ENCODE data around the gene FBLN5. TPM values are rescaled to one million over a fixed set of nuclear protein-coding genes. Genes with fewer than 3 reads are reported as not detected.

Gene FBLN5
- total and polyA plus RNA-seq, 8 donors, result 11.5 to 34.3 (median 22.0) TPM

GRCh38 chr14:91971188-91971778, 23.8 kb upstream of the FBLN5 start:
- H3K27me3 ChIP-seq, result no peaks in the 10 kb centered on the region
- no peak for FAIRE-seq
- no peaks in the 10 kb centered on the region for H3K9me3 ChIP-seq
- no peak for DNase-seq
- H3K4me1 ChIP-seq, result no peaks in the 10 kb centered on the region
- ATAC-seq, result no peak
- H3K27ac ChIP-seq, result no peak overlapping the region
- TF ChIP-seq CTCF (IDR thresholded peaks at IDR 0.05), result no peak
- WGBS, 2 donors, result 29 to 45% methylated on average over 2 of the region's 2 CpGs
- no peak overlapping the region for H3K4me3 ChIP-seq
- intact Hi-C loops (cut with DNase I), result no loop called here
- peaks cover 0 to 50% (median 17%) of the 10 kb centered on the region in 3 donors for H3K36me3 ChIP-seq

- Histone ChIP-seq H3K9me3 (no peaks in the 10 kb centered on the region), H3K4me1 (no peaks in the 10 kb centered on the region), H3K4me3 (no peak overlapping the region), H3K27ac (no peak overlapping the region), H3K27me3 (no peaks in the 10 kb centered on the region), H3K36me3 (peaks cover 0 to 36% (median 17%) of the 10 kb centered on the region in 3 donors)
- DNase-seq, result no peak
- intact Hi-C loops (cut with DNase I), result no loop called here
- TF ChIP-seq CTCF (IDR thresholded peaks at IDR 0.05), result no peak
- no peak for ATAC-seq
- WGBS, 2 donors, result 82 to 86% methylated on average over 6 of the region's 6 CpGs
- no peak for FAIRE-seq
Measured at GRCh38 chr14:91968280-91968679, 20.8 kb upstream of the FBLN5 start.

GRCh38 chr14:91964724-91965123, 17.2 kb upstream of the FBLN5 start:
- no peaks in the 10 kb centered on the region for H3K27me3 ChIP-seq
- H3K4me1 ChIP-seq, result no peaks in the 10 kb centered on the region
- ATAC-seq (peak in 2 of 4 donors; percentile 21 to 37), FAIRE-seq (no peak), DNase-seq (no peak)
- peaks cover 0 to 15% (median 4%) of the 10 kb centered on the region in 3 donors for H3K36me3 ChIP-seq
- H3K27ac ChIP-seq, result no peak overlapping the region
- H3K9me3 ChIP-seq, result no peaks in the 10 kb centered on the region
- TF ChIP-seq CTCF (IDR thresholded peaks at IDR 0.05), result no peak
- H3K4me3 ChIP-seq, result no peak overlapping the region
- intact Hi-C loops (cut with DNase I), result no loop called here
- 36 to 38% methylated on average over 4 of the region's 4 CpGs for WGBS, 2 donors

- intact Hi-C loops (cut with DNase I), result no loop called here
- H3K4me1 ChIP-seq, result no peaks in the 10 kb centered on the region
- H3K27ac ChIP-seq, result no peak overlapping the region
- H3K27me3 ChIP-seq, result no peaks in the 10 kb centered on the region
- ATAC-seq (no peak), DNase-seq (no peak), FAIRE-seq (no peak)
- H3K4me3 ChIP-seq, result no peak overlapping the region
- WGBS, 2 donors, result 9 to 19% methylated on average over 1 of the region's 1 CpG
- no peaks in the 10 kb centered on the region for H3K9me3 ChIP-seq
- peaks cover 0 to 8% (median 0%) of the 10 kb centered on the region in 3 donors for H3K36me3 ChIP-seq
- TF ChIP-seq CTCF (IDR thresholded peaks at IDR 0.05), result no peak
Measured at GRCh38 chr14:91964011-91964410, 16.5 kb upstream of the FBLN5 start.

GRCh38 chr14:91963465-91963864, 16.0 kb upstream of the FBLN5 start:
- H3K9me3 ChIP-seq, result no peaks in the 10 kb centered on the region
- H3K4me3 ChIP-seq, result no peak overlapping the region
- ATAC-seq, result peak in 2 of 4 donors; percentile 44 to 62
- DNase-seq, result no peak
- TF ChIP-seq CTCF (IDR thresholded peaks at IDR 0.05), result no peak
- 45 to 55% methylated on average over 6 of the region's 6 CpGs for WGBS, 2 donors
- H3K36me3 ChIP-seq, result peaks cover 0 to 3% (median 0%) of the 10 kb centered on the region in 3 donors
- H3K27ac ChIP-seq, result no peak overlapping the region
- H3K4me1 ChIP-seq, result no peaks in the 10 kb centered on the region
- intact Hi-C loops (cut with DNase I), result no loop called here
- no peaks in the 10 kb centered on the region for H3K27me3 ChIP-seq
- FAIRE-seq, result no peak
